NOMO-1 treated with DMSO at 0.1 percent for 48 hours (cell line): ENCODE measurements around the gene CRYZL1.

Source experiments
- DNase-seq: peaks from one replicate; lab custom pipeline; 2025; ENCODE audit not compliant: unreplicated experiment; lab: John Stamatoyannopoulos, UW

Gene CRYZL1

DNA sequence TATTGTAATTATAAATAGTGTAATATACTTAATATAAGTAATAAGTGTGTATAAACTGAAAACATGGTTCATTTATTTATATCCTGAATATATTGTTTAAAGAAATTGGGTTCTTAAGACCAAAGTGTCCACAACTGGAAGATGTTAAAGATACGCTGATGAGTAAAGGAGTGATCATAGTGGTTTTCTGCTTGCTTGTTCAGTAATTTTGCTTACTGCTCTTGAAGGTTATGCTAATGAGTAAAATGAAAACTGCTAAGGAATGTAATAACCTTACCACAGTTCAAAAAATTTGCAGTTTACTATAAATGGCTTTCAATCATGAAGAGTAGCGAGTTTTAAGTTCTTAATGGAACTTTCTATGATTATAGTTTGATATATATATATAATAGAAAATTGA lies 75.0 kb downstream of the CRYZL1 start:
- no peak for DNase-seq

DNA sequence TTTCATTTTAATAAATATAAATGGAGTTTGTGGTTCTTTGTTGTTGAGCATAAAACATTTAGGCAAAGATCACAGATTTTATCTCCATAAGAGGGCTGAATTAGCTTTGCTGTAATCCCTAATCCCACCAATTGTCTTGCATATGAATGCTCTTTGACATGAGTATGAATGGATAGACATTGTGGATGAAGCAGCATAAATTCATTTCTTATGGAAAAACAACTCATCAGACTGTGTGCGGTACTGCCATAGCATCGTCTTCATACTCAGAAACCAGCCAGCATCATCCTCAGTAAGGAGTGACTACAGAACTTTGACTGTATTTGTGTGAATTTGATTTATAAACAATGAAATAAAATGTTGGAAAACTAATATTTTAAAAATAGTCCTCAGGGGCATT lies 79.2 kb downstream of the CRYZL1 start:
- no peak for DNase-seq

DNA sequence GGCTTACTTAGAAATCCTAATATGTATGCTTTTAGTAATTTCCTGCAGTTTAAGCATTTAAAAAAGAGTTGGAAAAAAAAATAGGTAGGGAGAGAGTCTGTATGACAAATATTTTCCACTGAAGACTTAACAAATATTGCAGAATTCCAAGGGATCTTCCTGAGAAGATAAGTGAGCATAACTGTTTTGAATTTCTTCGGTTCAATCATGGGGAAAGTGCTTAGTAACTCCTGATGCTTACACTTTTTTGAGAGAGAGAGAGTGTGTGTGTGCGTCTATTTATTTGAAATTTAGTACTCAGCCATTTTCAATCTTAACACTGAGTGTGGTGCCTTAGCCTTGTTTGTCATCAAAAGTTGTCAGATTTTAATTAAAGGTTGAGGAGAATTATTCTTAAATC lies 80.2 kb downstream of the CRYZL1 start:
- DNase-seq, result no peak

DNA sequence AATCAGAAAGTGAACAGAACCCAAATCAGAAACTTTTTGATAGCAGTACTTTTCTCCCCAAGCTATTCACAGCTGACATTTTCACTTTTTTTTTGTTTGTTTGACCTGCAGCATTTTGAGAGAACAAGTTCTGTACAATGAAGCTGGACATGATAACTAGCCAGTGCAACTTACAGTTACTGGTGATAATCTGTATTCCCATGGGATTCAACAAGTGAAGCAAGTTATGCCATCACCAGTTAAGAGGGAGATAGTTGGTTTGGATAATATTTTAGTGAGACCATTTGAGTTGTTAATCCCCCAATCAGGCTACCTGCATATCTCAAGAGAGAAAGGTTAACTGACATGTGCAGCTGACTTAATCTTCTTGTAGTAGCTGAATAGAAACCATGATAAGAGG lies 80.6 kb downstream of the CRYZL1 start:
- DNase-seq, result no peak

DNA sequence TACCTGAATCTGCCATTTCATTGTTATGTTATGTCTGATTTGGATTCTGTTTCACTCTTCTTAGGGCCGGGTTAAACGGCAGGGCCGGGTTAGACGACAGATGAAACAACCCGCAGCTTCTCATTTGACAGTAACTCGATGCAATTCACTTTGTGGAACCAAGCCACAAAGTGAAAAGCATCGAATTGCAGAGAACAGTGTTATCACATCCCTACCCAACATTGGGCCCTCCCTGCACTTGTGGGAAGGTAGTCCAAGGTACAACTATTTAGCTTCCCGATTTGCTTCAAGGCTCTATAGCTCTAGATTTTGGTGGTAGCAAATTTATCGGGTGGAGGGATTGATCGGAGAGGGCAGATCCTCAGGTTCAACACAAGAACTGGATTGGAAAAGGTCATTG lies 81.7 kb downstream of the CRYZL1 start:
- no peak for DNase-seq

DNA sequence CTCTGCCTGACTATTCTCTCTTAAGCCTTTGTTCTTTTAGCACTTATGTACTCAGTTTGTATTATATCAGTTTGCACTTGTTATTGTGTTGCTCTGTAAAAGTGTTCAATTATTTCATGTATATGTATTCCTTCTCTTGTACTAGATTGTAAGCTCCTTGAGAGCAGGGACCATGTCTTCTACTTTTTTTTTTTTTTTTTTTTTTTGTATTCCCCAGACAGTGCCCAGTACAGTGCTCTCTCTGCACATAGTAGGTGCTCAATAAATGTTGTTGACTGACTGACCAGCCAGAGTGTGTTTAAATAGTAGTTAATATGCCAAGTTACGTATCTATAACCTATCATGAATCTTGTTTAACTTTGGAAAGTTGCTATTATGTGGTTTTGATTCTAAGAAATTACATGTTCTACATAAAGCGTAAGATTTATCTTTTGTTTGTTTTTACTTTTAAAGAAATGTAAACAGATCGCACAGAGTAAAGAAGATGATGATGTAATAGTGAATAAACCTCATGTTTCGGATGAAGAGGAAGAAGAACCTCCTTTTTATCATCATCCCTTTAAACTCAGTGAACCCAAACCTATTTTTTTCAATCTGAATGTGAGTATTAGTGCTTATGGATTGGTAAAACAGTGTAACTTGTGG lies 82.6 kb downstream of the CRYZL1 start:
- DNase-seq, result no peak

DNA sequence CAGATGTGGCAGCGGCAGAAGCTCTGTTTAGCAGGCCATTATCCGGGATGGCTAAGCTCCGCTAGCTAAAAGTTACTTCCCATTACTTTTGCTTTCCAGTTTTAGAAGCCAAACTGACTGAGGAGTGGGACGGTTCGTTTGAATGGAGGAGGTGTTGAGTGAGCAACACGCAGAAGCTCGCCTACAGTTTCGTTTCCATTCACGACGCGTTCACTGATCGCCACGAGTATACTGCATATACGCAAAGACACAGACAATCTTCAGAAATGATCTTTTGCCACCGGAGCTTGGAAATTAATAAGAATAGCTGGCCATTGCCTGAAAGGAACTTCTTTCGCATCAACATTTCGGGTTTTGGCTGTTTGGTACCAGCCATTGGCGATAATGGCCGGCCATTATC lies 84.1 kb downstream of the CRYZL1 start:
- DNase-seq, result no peak

DNA sequence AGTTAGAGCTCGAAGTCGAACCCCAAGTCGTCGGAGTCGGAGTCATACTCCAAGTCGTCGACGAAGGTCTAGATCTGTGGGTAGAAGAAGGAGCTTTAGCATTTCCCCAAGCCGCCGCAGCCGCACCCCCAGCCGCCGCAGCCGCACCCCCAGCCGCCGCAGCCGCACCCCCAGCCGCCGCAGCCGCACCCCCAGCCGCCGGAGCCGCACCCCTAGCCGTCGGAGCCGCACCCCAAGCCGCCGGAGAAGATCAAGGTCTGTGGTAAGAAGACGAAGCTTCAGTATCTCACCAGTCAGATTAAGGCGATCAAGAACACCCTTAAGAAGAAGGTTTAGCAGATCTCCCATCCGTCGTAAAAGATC lies 86.6 kb downstream of the CRYZL1 start:
- DNase-seq, result no peak

DNA sequence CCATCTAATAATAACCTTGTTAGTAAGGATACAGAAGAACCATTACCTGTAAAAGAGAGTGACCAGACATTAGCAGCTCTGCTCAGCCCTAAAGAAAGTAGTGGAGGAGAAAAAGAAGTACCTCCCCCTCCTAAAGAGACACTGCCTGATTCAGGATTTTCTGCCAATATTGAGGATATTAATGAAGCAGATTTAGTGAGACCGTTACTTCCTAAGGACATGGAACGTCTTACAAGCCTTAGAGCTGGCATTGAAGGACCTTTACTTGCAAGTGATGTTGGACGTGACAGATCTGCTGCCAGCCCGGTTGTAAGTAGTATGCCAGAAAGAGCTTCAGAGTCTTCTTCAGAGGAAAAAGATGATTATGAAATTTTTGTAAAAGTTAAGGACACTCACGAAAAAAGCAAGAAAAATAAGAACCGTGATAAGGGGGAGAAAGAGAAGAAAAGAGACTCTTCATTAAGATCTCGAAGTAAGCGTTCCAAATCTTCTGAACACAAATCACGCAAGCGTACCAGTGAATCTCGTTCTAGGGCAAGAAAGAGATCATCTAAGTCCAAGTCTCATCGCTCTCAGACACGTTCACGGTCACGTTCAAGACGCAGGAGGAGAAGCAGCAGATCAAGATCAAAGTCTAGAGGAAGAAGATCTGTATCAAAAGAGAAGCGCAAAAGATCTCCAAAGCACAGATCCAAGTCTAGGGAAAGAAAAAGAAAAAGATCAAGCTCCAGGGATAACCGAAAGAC lies 87.1 kb downstream of the CRYZL1 start:
- DNase-seq, result no peak

DNA sequence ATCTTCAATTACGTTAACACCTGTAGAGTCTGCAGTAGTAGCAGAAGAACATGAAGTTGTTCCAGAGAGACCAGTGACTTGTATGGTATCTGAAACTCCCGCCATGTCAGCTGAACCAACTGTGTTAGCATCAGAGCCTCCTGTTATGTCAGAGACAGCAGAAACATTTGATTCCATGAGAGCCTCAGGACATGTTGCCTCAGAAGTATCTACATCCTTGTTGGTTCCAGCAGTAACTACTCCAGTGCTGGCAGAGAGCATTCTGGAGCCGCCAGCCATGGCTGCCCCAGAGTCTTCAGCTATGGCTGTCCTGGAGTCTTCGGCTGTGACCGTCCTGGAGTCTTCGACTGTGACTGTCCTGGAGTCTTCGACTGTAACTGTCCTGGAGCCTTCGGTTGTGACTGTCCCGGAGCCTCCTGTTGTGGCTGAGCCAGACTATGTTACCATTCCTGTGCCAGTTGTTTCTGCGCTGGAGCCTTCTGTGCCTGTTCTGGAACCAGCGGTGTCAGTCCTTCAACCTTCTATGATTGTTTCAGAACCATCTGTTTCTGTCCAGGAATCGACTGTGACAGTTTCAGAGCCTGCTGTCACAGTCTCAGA lies 88.4 kb downstream of the CRYZL1 start:
- no peak for DNase-seq

DNA sequence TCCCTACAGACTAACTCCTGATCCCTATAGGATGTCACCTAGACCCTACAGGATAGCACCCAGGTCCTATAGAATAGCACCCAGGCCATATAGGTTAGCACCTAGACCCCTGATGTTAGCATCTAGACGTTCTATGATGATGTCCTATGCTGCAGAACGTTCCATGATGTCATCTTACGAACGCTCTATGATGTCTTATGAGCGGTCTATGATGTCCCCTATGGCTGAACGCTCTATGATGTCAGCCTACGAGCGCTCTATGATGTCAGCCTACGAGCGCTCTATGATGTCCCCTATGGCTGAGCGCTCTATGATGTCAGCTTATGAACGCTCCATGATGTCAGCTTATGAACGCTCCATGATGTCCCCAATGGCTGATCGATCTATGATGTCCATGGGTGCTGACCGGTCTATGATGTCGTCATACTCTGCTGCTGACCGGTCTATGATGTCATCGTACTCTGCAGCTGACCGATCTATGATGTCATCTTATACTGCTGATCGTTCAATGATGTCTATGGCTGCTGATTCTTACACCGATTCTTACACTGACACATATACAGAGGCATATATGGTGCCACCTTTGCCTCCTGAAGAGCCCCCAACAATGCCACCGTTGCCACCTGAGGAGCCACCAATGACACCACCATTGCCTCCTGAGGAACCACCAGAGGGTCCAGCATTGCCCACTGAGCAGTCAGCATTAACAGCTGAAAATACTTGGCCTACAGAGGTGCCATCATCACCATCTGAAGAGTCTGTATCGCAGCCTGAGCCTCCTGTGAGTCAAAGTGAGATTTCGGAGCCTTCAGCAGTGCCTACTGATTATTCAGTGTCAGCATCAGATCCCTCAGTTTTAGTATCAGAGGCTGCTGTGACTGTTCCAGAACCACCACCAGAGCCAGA lies 89.2 kb downstream of the CRYZL1 start:
- DNase-seq, result no peak

DNA sequence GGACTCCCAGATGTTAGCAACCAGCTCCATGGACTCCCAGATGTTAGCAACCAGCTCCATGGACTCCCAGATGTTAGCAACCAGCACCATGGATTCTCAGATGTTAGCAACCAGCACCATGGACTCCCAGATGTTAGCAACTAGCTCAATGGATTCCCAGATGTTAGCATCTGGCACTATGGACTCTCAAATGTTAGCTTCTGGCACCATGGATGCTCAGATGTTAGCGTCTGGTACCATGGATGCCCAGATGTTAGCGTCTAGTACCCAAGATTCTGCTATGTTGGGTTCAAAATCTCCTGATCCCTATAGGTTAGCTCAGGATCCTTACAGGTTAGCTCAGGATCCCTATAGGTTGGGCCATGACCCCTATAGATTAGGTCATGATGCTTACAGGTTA lies 89.9 kb downstream of the CRYZL1 start:
- no peak for DNase-seq

DNA sequence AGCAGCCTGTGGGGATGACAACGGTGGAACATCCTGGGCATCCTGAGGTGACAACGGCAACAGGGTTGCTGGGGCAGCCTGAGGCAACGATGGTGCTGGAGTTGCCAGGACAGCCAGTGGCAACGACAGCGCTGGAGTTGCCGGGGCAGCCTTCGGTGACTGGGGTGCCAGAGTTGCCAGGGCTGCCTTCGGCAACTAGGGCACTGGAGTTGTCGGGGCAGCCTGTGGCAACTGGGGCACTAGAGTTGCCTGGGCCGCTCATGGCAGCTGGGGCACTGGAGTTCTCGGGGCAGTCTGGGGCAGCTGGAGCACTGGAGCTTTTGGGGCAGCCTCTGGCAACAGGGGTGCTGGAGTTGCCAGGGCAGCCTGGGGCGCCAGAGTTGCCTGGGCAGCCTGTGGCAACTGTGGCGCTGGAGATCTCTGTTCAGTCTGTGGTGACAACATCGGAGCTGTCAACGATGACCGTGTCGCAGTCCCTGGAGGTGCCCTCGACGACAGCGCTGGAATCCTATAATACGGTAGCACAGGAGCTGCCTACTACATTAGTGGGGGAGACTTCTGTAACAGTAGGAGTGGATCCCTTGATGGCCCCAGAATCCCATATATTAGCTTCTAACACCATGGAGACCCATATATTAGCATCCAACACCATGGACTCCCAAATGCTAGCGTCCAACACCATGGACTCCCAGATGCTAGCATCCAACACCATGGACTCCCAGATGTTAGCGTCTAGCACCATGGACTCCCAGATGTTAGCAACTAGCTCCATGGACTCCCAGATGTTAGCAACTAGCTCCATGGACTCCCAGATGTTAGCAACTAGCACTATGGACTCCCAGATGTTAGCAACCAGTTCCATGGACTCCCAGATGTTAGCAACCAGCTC lies 90.5 kb downstream of the CRYZL1 start:
- no peak for DNase-seq

DNA sequence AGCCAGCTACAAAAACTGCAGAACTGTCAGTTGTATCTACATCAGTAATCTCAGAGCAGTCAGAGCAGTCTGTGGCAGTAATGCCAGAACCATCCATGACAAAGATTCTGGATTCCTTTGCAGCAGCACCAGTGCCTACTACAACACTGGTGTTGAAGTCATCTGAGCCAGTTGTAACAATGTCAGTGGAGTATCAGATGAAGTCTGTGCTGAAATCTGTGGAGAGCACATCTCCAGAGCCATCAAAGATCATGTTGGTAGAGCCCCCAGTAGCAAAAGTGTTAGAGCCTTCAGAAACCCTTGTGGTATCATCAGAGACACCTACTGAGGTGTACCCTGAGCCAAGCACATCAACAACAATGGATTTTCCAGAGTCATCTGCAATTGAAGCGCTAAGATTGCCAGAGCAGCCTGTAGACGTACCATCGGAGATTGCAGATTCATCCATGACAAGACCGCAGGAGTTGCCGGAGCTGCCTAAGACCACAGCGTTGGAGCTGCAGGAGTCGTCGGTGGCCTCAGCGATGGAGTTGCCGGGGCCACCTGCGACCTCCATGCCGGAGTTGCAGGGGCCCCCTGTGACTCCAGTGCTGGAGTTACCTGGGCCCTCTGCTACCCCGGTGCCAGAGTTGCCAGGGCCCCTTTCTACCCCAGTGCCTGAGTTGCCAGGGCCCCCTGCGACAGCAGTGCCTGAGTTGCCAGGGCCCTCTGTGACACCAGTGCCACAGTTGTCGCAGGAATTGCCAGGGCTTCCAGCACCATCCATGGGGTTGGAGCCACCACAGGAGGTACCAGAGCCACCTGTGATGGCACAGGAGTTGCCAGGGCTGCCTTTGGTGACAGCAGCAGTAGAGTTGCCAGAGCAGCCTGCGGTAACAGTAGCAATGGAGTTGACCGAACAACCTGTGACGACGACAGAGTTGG lies 91.4 kb downstream of the CRYZL1 start:
- DNase-seq, result no peak

DNA sequence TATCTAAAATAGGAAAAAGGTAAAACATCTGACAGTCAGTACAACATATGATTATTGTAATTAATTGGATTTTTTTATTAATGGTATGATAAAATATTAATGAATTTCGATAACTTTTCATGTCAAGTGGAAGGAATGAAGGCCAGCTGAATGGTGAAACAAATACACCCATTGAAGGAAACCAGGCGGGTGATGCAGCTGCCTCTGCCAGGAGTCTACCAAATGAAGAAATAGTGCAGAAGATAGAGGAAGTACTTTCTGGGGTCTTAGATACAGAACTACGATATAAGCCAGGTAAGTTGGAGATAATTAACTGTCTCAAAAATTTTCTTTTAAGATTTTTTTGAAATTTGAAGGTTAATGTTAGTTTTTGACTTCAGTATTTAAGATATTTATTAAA lies 95.5 kb downstream of the CRYZL1 start:
- peak; percentile 57 for DNase-seq

DNA sequence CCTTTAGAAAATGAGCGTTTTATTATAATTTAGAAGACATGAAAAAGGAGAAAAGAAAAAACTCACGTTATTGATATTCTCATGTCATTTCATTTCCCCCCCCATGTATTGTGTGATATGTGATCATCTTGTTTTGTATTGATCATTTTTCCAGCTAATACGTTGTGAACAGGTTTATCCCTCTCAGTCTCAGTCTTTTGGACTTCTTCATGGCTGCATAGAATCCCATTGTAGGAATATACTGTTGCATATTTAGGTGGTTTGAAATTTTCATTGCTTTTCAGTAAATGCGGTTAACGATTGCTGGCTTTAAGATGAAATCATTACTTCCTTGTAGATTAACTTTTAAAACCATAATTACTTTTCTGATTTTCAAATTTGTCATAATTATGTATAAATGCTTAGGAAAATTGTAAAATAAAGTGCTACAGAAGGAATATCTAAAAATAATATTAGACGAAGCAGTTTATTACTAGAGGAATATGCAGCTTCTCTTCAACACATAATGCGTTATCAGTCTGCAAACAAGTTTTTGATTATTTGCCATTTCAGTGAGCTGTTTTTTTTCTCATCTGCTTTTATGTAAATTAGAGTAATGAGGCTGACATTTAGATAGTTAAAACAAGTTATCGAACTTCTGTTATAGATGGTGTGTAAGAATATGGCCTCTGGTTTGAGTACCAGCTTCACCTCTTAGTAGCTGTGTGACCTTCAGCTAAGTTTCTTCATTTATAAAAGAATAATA lies 96.9 kb downstream of the CRYZL1 start:
- DNase-seq, result no peak

DNA sequence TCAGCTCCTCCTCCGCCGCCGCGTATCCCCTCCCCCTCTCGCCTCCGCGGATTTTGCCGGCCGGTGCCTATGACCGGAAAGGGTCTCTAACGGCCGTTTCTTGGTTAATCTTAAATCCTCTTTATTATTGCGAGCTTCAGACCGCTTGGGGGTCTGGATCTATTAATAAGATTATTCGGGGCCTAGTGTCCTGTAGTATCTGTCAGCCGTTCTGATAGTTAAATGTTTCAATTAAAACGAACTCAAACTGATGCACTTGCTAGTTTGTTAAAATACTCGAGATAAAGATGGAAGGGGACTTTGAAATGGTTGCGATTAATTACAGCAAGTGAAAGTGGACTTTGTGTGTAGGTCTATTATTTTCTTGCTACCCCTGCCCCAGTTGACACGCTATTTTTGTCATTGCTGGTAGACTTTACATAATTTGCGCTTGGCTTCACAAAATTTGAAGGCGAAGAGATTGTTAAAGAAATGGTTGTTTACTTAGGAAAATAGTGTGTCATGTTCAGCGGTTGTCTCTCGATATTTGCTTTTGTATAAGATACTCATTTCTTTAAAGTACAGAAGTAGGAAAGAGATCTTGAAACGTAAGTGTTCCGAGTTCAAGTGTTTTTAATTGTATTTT lies 97.9 kb downstream of the CRYZL1 start:
- DNase-seq, result no peak
